SK-N-SH (cell line): ENCODE results near the gene WIPF3. TPM values are rescaled to one million over a fixed set of nuclear protein-coding genes. Genes with fewer than 3 reads are reported as not detected.
A peak's percentile ranks its signal among the peaks of the same experiment; 100 is the strongest.

ENCODE experiments used
- CTCF ChIA-PET: fragments of 300-600, 350-600 bp; formaldehyde crosslinking; extraction: SDS; loops from one replicate; lab custom pipeline; 2021; lab: Yijun Ruan, JAX
- POLR2A ChIA-PET: fragments of 350-600 bp; sonication (Branson Sonifier 250); formaldehyde crosslinking; extraction: SDS; loops from one replicate; lab custom pipeline; 2020; ENCODE audit warnings: antibody characterized with exemption, inconsistent platforms; lab: Yijun Ruan, JAX
- DNase-seq: peaks from one replicate; pipeline ENCODE4 v3.0.0; 2012
- H2AFZ ChIP-seq: fragments of 200-600 bp; sonication (generic); 2 replicates; pipeline ENCODE4 v1.8.1; 2016; ENCODE audit warnings: antibody characterized with exemption, mild to moderate bottlenecking, low read depth
- H3F3A ChIP-seq: fragments of 200-600 bp; sonication (generic); replicated peaks from 2 replicates; pipeline ENCODE3; 2016; ENCODE audit warnings: antibody characterized with exemption, mild to moderate bottlenecking; ENCODE audit not compliant: insufficient read depth
- H3K27ac ChIP-seq, 2 experiments: fragments of 200-500 bp in 1 of 2; fragments of 200-600 bp in 1 of 2; sonication (Bioruptor generic) in 1 of 2; sonication (generic), shearing (Covaris generic) in 1 of 2; 2 replicates each; pipeline versions ENCODE4 v1.5.1 to v1.6.1; 2014 to 2016; ENCODE audit warnings: low read depth in 2 of 2, inconsistent platforms in 1 of 2, low read length in 1 of 2, mild to moderate bottlenecking in 1 of 2, mixed read lengths in 1 of 2
- H3K27me3 ChIP-seq: fragments of 200-600 bp; sonication (generic), shearing (Covaris generic); 2 replicates; pipeline ENCODE4 v1.6.1; 2016; ENCODE audit warnings: mixed run types; ENCODE audit not compliant: insufficient read depth
- H3K36me3 ChIP-seq, 2 experiments: fragments of 200-500 bp in 1 of 2; fragments of 200-600 bp in 1 of 2; sonication (Bioruptor generic) in 1 of 2; sonication (generic) in 1 of 2; replicated peaks in 1 of 2; 2 replicates each; pipeline versions ENCODE3 to v1.5.1; 2014 to 2016; ENCODE audit warnings: low read length in 1 of 2, mild to moderate bottlenecking in 1 of 2; ENCODE audit not compliant: insufficient read depth in 2 of 2, control insufficient read depth in 1 of 2
- H3K4me1 ChIP-seq, 2 experiments: fragments of 200-500 bp in 1 of 2; fragments of 200-600 bp in 1 of 2; sonication (Bioruptor generic) in 1 of 2; sonication (generic), shearing (Covaris generic) in 1 of 2; 2 replicates each; pipeline versions ENCODE4 v1.5.1 to v1.6.1; 2014 to 2016; ENCODE audit warnings: low read depth in 1 of 2, low read length in 1 of 2, mixed run types in 1 of 2; ENCODE audit not compliant: insufficient read depth in 2 of 2, control insufficient read depth in 1 of 2
- H3K4me2 ChIP-seq: fragments of 200-600 bp; sonication (generic), shearing (Covaris generic); 2 replicates; pipeline ENCODE4 v1.6.1; 2017; ENCODE audit warnings: mixed run types
- H3K4me3 ChIP-seq, 2 experiments: fragments of 200-500 bp in 1 of 2; fragments of 200-600 bp in 1 of 2; sonication (Bioruptor generic) in 1 of 2; sonication (generic), shearing (Covaris generic) in 1 of 2; 2 replicates each; pipeline versions ENCODE4 v1.5.1 to v1.8.1; 2014 to 2016; ENCODE audit warnings: low read depth in 2 of 2, inconsistent platforms in 1 of 2, low read length in 1 of 2, mild to moderate bottlenecking in 1 of 2, mixed read lengths in 1 of 2, moderate library complexity in 1 of 2
- H3K79me2 ChIP-seq: fragments of 200-600 bp; sonication (generic); 2 replicates; pipeline ENCODE4 v1.8.1; 2017; ENCODE audit warnings: mild to moderate bottlenecking; ENCODE audit not compliant: insufficient read depth
- H3K9ac ChIP-seq: fragments of 200-600 bp; sonication (generic); 2 replicates; pipeline ENCODE4 v1.6.1; 2017; ENCODE audit warnings: mixed run types
- H3K9me2 ChIP-seq: fragments of 200-600 bp; sonication (generic); 2 replicates; pipeline ENCODE4 v1.6.1; 2017; ENCODE audit warnings: mixed run types
- H3K9me3 ChIP-seq: fragments of 200-600 bp; sonication (generic); 2 replicates; pipeline ENCODE4 v1.6.1; 2017; ENCODE audit warnings: mixed run types, mild to moderate bottlenecking, moderate library complexity
- H4K20me1 ChIP-seq: fragments of 200-600 bp; sonication (generic); 2 replicates; pipeline ENCODE4 v1.6.1; 2017; ENCODE audit warnings: mild to moderate bottlenecking, mixed run types; ENCODE audit not compliant: insufficient read depth
- PBX3 ChIP-seq: IDR thresholded peaks from 2 replicates; pipeline ENCODE4; 2012
- RCOR1 ChIP-seq: fragments of 150-350 bp; IDR thresholded peaks from 2 replicates; pipeline ENCODE4 v1.6.1; 2017; ENCODE audit warnings: antibody characterized with exemption, low read length
- REST ChIP-seq: IDR thresholded peaks from 2 replicates; pipeline ENCODE4 v1.6.1; 2012; ENCODE audit warnings: mild to moderate bottlenecking, low read depth, low read length, moderate library complexity
- RFX5 ChIP-seq: IDR thresholded peaks from 2 replicates; pipeline ENCODE4 v1.6.1; 2012; ENCODE audit warnings: mild to moderate bottlenecking, improper control_type of control experiment, low read length
- SMC3 ChIP-seq: IDR thresholded peaks from 2 replicates; pipeline ENCODE4 v1.6.1; 2012; ENCODE audit warnings: low read depth, low read length, improper control_type of control experiment
- TEAD4 ChIP-seq: IDR thresholded peaks from 2 replicates; pipeline ENCODE4 v1.4.0; 2012; ENCODE audit warnings: mild to moderate bottlenecking, borderline replicate concordance; ENCODE audit not compliant: insufficient read depth
- ZBTB33 ChIP-seq: IDR thresholded peaks from 2 replicates; pipeline ENCODE4 v1.4.0; 2012; ENCODE audit warnings: low read depth, borderline replicate concordance
- WGBS: methylation state at CpG from one replicate; pipeline ENCODE4 v1.1.6; 2017; ENCODE audit warnings: low lambda C conversion rate; 5-methylcytosine and 5-hydroxymethylcytosine counted together
- polyA plus RNA-seq, 3 experiments: library from polyadenylated mRNA; depleted of rRNA; stranded (reverse); fragments of >200 nt; gene quantifications; 2 replicates each; pipeline ENCODE4 v1.2.3, GENCODE V29; 2012
- TF ChIP-seq, protein P1 (sequence below): fragments of 150-350 bp; IDR thresholded peaks from 2 replicates; pipeline ENCODE4 v1.6.1; 2016; ENCODE audit warnings: mild to moderate bottlenecking, low read depth, low read length
- TF ChIP-seq, protein P2 (sequence below): IDR thresholded peaks from 2 replicates; pipeline ENCODE4 v1.4.0; 2012; ENCODE audit warnings: low read depth, borderline replicate concordance

WIPF3 gene
- polyA plus RNA-seq, 1 of the 3 experiments (the other 2 are of a cell fraction) = 0.02 TPM

GRCh38 chr7:29835718-29836117, 29.4 kb downstream of the WIPF3 start:
- CTCF ChIA-PET = interaction anchor here (1.1 to 1.6 kb wide), 2 partner anchors 24 to 71 kb away, joined by 3 to 4 read pairs; no protein-coding TSS in a partner anchor

DNA sequence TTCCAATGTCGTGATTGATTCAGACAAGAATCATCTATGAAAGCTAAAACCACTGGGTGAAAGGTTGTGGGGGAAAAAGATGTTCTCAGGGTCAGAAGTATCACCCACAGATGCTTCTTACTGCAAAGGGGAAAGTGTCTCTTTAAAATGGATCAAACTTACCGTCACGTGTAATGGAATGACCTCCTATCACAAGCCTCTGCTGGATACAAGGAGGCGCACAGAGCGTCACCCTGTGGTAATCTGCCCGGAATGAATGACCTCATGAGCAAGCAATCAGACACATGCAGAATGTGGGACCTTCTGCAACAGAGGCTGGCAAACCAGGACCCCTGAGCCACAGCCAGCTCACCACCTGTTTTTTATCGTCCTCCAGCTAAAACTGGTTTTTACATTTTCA, 33.0 kb downstream of the WIPF3 start:
- H3K27me3 ChIP-seq = peaks cover 15% of the 10 kb centered on the region; the same call in 1 of the 2 replicates
- POLR2A ChIA-PET = no interaction called here
- CTCF ChIA-PET = interaction anchor here (1.4 kb wide), 2 partner anchors 9 kb away, joined by 3 to 4 read pairs; no protein-coding TSS in a partner anchor
- no peaks in the 10 kb centered on the region for H4K20me1 ChIP-seq
- TF ChIP-seq, protein P1, sequence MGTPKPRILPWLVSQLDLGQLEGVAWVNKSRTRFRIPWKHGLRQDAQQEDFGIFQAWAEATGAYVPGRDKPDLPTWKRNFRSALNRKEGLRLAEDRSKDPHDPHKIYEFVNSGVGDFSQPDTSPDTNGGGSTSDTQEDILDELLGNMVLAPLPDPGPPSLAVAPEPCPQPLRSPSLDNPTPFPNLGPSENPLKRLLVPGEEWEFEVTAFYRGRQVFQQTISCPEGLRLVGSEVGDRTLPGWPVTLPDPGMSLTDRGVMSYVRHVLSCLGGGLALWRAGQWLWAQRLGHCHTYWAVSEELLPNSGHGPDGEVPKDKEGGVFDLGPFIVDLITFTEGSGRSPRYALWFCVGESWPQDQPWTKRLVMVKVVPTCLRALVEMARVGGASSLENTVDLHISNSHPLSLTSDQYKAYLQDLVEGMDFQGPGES = no peak
- TF ChIP-seq PBX3 (0 out of 2 replicates have a peak, but pooled peaks have one; percentile 3), SMC3 (no peak), TEAD4 (no peak), ZBTB33 (no peak), REST (no peak)
- TF ChIP-seq, protein P2, sequence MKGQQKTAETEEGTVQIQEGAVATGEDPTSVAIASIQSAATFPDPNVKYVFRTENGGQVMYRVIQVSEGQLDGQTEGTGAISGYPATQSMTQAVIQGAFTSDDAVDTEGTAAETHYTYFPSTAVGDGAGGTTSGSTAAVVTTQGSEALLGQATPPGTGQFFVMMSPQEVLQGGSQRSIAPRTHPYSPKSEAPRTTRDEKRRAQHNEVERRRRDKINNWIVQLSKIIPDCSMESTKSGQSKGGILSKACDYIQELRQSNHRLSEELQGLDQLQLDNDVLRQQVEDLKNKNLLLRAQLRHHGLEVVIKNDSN = peak; percentile 51; the same call in 1 of the 2 replicates
- no peaks in the 10 kb centered on the region for H3K79me2 ChIP-seq
- H3K9me2 ChIP-seq = no peaks in the 10 kb centered on the region
- no peaks in the 10 kb centered on the region for H3K36me3 ChIP-seq
- H3F3A ChIP-seq = no peaks in the 10 kb centered on the region
- 46% methylated on average over 7 of the region's 7 CpGs for WGBS
- DNase-seq = peak; percentile 28
- H2AFZ ChIP-seq = no peak overlapping the region
- H3K4me3 ChIP-seq = no peak overlapping the region
- no peaks in the 10 kb centered on the region for H3K9me3 ChIP-seq
- H3K4me1 ChIP-seq = peaks cover 0 to 3% of the 10 kb centered on the region in 2 experiments; a peak in 1 of 4 replicates
- no peak overlapping the region for H3K9ac ChIP-seq
- H3K27ac ChIP-seq = no peak overlapping the region
- no peak overlapping the region for H3K4me2 ChIP-seq

More at GRCh38 chr7:29835718-29836117, 29.4 kb downstream of the WIPF3 start:
- H3K4me1 ChIP-seq = peaks cover 0 to 3% of the 10 kb centered on the region in 2 experiments; a peak in 1 of 4 replicates
- H3K9me3 ChIP-seq = no peaks in the 10 kb centered on the region
- no peak overlapping the region for H3K27ac ChIP-seq
- H3K9me2 ChIP-seq = no peaks in the 10 kb centered on the region
- H3K27me3 ChIP-seq = peaks cover 8% of the 10 kb centered on the region; the same call in 1 of the 2 replicates
- WGBS = 57% methylated on average over 12 of the region's 12 CpGs
- TF ChIP-seq ZBTB33 (no peak), RFX5 (no peak), RCOR1 (no peak)
- no peak overlapping the region for H3K4me2 ChIP-seq
- no peaks in the 10 kb centered on the region for H4K20me1 ChIP-seq
- H3K36me3 ChIP-seq = no peaks in the 10 kb centered on the region
- POLR2A ChIA-PET = no interaction called here
- H3K4me3 ChIP-seq = no peak overlapping the region
- H3K9ac ChIP-seq = no peak overlapping the region
- H3F3A ChIP-seq = no peaks in the 10 kb centered on the region
- DNase-seq = no peak
- H3K79me2 ChIP-seq = no peaks in the 10 kb centered on the region
- H2AFZ ChIP-seq = no peak overlapping the region
